ENCODE results near the gene TAAR8.

GRCh38 chr6:132568611-132569010, 16.1 kb downstream of the TAAR8 start:
- TF ChIP-seq EP300 (IDR thresholded peaks at IDR 0.05; ENCODE audit: borderline replicate concordance), result no peak
- no peak for TF ChIP-seq ZBTB7A (IDR thresholded peaks at IDR 0.05; ENCODE audit: low read depth)
- TF ChIP-seq TEAD4 (IDR thresholded peaks at IDR 0.05), result no peak
- TF ChIP-seq TAF1 (IDR thresholded peaks at IDR 0.05; ENCODE audit: low read depth), result no peak
- no peak for TF ChIP-seq EGR1 (IDR thresholded peaks at IDR 0.05)
- TF ChIP-seq MAX (IDR thresholded peaks at IDR 0.05), result no peak
- no peak for TF ChIP-seq CEBPB (IDR thresholded peaks at IDR 0.05)
- TF ChIP-seq TCF12 (IDR thresholded peaks at IDR 0.05; ENCODE audit: low read depth), result no peak
- TF ChIP-seq, protein P1, sequence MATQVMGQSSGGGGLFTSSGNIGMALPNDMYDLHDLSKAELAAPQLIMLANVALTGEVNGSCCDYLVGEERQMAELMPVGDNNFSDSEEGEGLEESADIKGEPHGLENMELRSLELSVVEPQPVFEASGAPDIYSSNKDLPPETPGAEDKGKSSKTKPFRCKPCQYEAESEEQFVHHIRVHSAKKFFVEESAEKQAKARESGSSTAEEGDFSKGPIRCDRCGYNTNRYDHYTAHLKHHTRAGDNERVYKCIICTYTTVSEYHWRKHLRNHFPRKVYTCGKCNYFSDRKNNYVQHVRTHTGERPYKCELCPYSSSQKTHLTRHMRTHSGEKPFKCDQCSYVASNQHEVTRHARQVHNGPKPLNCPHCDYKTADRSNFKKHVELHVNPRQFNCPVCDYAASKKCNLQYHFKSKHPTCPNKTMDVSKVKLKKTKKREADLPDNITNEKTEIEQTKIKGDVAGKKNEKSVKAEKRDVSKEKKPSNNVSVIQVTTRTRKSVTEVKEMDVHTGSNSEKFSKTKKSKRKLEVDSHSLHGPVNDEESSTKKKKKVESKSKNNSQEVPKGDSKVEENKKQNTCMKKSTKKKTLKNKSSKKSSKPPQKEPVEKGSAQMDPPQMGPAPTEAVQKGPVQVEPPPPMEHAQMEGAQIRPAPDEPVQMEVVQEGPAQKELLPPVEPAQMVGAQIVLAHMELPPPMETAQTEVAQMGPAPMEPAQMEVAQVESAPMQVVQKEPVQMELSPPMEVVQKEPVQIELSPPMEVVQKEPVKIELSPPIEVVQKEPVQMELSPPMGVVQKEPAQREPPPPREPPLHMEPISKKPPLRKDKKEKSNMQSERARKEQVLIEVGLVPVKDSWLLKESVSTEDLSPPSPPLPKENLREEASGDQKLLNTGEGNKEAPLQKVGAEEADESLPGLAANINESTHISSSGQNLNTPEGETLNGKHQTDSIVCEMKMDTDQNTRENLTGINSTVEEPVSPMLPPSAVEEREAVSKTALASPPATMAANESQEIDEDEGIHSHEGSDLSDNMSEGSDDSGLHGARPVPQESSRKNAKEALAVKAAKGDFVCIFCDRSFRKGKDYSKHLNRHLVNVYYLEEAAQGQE (IDR thresholded peaks at IDR 0.05; ENCODE audit: low read depth), result no peak
- no peak for TF ChIP-seq YY1 (IDR thresholded peaks at IDR 0.05; ENCODE audit: low read depth)
- no peak for TF ChIP-seq NFIC (IDR thresholded peaks at IDR 0.05)
- TF ChIP-seq, protein P2, sequence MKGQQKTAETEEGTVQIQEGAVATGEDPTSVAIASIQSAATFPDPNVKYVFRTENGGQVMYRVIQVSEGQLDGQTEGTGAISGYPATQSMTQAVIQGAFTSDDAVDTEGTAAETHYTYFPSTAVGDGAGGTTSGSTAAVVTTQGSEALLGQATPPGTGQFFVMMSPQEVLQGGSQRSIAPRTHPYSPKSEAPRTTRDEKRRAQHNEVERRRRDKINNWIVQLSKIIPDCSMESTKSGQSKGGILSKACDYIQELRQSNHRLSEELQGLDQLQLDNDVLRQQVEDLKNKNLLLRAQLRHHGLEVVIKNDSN (IDR thresholded peaks at IDR 0.05), result no peak
- TF ChIP-seq RAD21 (IDR thresholded peaks at IDR 0.05; ENCODE audit: low read depth), result no peak
